ENCODE data around the gene PGS1. TPM values are rescaled to one million over a fixed set of nuclear protein-coding genes. Genes with fewer than 3 reads are reported as not detected.

Gene PGS1
- total and polyA plus RNA-seq, 2 experiments from 2014 or later: 30.4 to 42.5 TPM

- Histone ChIP-seq H3K4me2 (no peak overlapping the region), H3K36me3 (replicated peaks; ENCODE audit: insufficient read depth, low read depth) (no peaks in the 10 kb centered on the region), H2AFZ (no peak overlapping the region), H3K79me2 (no peaks in the 10 kb centered on the region), H3K9me3 (ENCODE audit: low read depth) (no peaks in the 10 kb centered on the region), H3K4me3 (no peak overlapping the region), H3K27me3 (no peaks in the 10 kb centered on the region), H3K27ac (no peak overlapping the region), H3K9me2 (replicated peaks; ENCODE audit: insufficient read depth) (no peaks in the 10 kb centered on the region), H3K4me1 (ENCODE audit: insufficient read depth) (peaks cover 33% of the 10 kb centered on the region), H4K20me1 (ENCODE audit: insufficient read depth, poor library complexity, severe bottlenecking) (no peaks in the 10 kb centered on the region)
- no peak for DNase-seq (ENCODE audit: low spot score)
- TF ChIP-seq EZH2phosphoT487 (IDR thresholded peaks at IDR 0.05; ENCODE audit: low read depth, severe bottlenecking, unreplicated experiment): no peak
- 77% methylated on average over 5 of the region's 5 CpGs for WGBS (ENCODE audit: low lambda C conversion rate, missing lambda C conversion rate)
These were observed 11.3 kb upstream of the PGS1 start for GRCh38 chr17:78367193-78367592.

GRCh38 chr17:78368348-78368747 lies 10.1 kb upstream of the PGS1 start:
- H3K4me1 ChIP-seq (ENCODE audit: insufficient read depth): peaks cover 39% of the 10 kb centered on the region
- 90% methylated on average over 6 of the region's 6 CpGs for WGBS (ENCODE audit: low lambda C conversion rate, missing lambda C conversion rate)
- H4K20me1 ChIP-seq (ENCODE audit: insufficient read depth, poor library complexity, severe bottlenecking): no peaks in the 10 kb centered on the region
- no peak for DNase-seq (ENCODE audit: low spot score)
- H3K9me3 ChIP-seq (ENCODE audit: low read depth): no peaks in the 10 kb centered on the region
- no peak overlapping the region for H3K4me3 ChIP-seq
- no peaks in the 10 kb centered on the region for H3K27me3 ChIP-seq
- no peak overlapping the region for H2AFZ ChIP-seq
- H3K9me2 ChIP-seq (replicated peaks; ENCODE audit: insufficient read depth): no peaks in the 10 kb centered on the region
- H3K4me2 ChIP-seq: no peak overlapping the region
- H3K27ac ChIP-seq: no peak overlapping the region
- H3K79me2 ChIP-seq: no peaks in the 10 kb centered on the region
- H3K36me3 ChIP-seq (replicated peaks; ENCODE audit: insufficient read depth, low read depth): no peaks in the 10 kb centered on the region
- no peak for TF ChIP-seq EZH2 (IDR thresholded peaks at IDR 0.05; ENCODE audit: borderline replicate concordance)
- TF ChIP-seq CTCF (IDR thresholded peaks at IDR 0.05; ENCODE audit: poor library complexity): no peak
- TF ChIP-seq EZH2phosphoT487 (IDR thresholded peaks at IDR 0.05; ENCODE audit: low read depth, severe bottlenecking, unreplicated experiment): no peak

GRCh38 chr17:78368854-78369495 lies 9.5 kb upstream of the PGS1 start:
- Histone ChIP-seq H3K4me1 (ENCODE audit: insufficient read depth) (peaks cover 39% of the 10 kb centered on the region), H3K4me2 (no peak overlapping the region), H2AFZ (no peak overlapping the region), H3K36me3 (replicated peaks; ENCODE audit: insufficient read depth, low read depth) (no peaks in the 10 kb centered on the region), H3K79me2 (no peaks in the 10 kb centered on the region), H3K9me2 (replicated peaks; ENCODE audit: insufficient read depth) (no peaks in the 10 kb centered on the region), H3K27ac (no peak overlapping the region), H3K9me3 (ENCODE audit: low read depth) (no peaks in the 10 kb centered on the region), H3K27me3 (no peaks in the 10 kb centered on the region), H4K20me1 (ENCODE audit: insufficient read depth, poor library complexity, severe bottlenecking) (no peaks in the 10 kb centered on the region), H3K4me3 (no peak overlapping the region)
- TF ChIP-seq EZH2phosphoT487 (IDR thresholded peaks at IDR 0.05; ENCODE audit: low read depth, severe bottlenecking, unreplicated experiment) (no peak), EZH2 (IDR thresholded peaks at IDR 0.05; ENCODE audit: borderline replicate concordance) (no peak), CTCF (IDR thresholded peaks at IDR 0.05; ENCODE audit: poor library complexity) (no peak)
- 93% methylated on average over 8 of the region's 8 CpGs for WGBS (ENCODE audit: low lambda C conversion rate, missing lambda C conversion rate)
- no peak for DNase-seq (ENCODE audit: low spot score)

GRCh38 chr17:78369791-78370381 lies 8.6 kb upstream of the PGS1 start:
- no peaks in the 10 kb centered on the region for H3K27me3 ChIP-seq
- WGBS (ENCODE audit: low lambda C conversion rate, missing lambda C conversion rate): 47% methylated on average over 13 of the region's 13 CpGs
- no peaks in the 10 kb centered on the region for H3K79me2 ChIP-seq
- H3K9me3 ChIP-seq (ENCODE audit: low read depth): no peaks in the 10 kb centered on the region
- no peaks in the 10 kb centered on the region for H3K36me3 ChIP-seq (replicated peaks; ENCODE audit: insufficient read depth, low read depth)
- H3K9me2 ChIP-seq (replicated peaks; ENCODE audit: insufficient read depth): no peaks in the 10 kb centered on the region
- peak overlapping the region; percentile 48 for H3K27ac ChIP-seq
- H2AFZ ChIP-seq: no peak overlapping the region
- H3K4me2 ChIP-seq: no peak overlapping the region
- H4K20me1 ChIP-seq (ENCODE audit: insufficient read depth, poor library complexity, severe bottlenecking): no peaks in the 10 kb centered on the region
- no peak for DNase-seq (ENCODE audit: low spot score)
- no peak for TF ChIP-seq EZH2phosphoT487 (IDR thresholded peaks at IDR 0.05; ENCODE audit: low read depth, severe bottlenecking, unreplicated experiment)
- no peak for TF ChIP-seq EZH2 (IDR thresholded peaks at IDR 0.05; ENCODE audit: borderline replicate concordance)
- TF ChIP-seq CTCF (IDR thresholded peaks at IDR 0.05; ENCODE audit: poor library complexity): no peak
- H3K4me1 ChIP-seq (ENCODE audit: insufficient read depth): peaks cover 39% of the 10 kb centered on the region
- no peak overlapping the region for H3K4me3 ChIP-seq
